ENCODE data around the gene CTNND2.
"Not testable (repeated sequence)": the region's sequence is repeated elsewhere in the genome, so short reads cannot be mapped to it uniquely, and the experiment has no call there.

The CTNND2 gene

GRCh38 chr5:11104651-11105112 lies 799.6 kb downstream of the CTNND2 start:
- Histone ChIP-seq H3K9me3 (ENCODE audit: control insufficient read depth, insufficient read depth, low read length) (no peaks in the 10 kb centered on the region), H3K27ac (ENCODE audit: low read length) (no peak overlapping the region), H3K36me3 (ENCODE audit: control insufficient read depth, insufficient read depth, low read length) (no peaks in the 10 kb centered on the region), H3K4me1 (ENCODE audit: control insufficient read depth, insufficient read depth, low read length) (no peaks in the 10 kb centered on the region), H3K4me3 (ENCODE audit: low read length) (no peak overlapping the region), H3K27me3 (ENCODE audit: control insufficient read depth, insufficient read depth, low read length) (no peaks in the 10 kb centered on the region)
- WGBS (ENCODE audit: insufficient coverage, insufficient read length), result no CpG with 5 or more reads among the region's 9 CpGs
- no peak for DNase-seq (ENCODE audit: low read depth, low spot score)

GRCh38 chr5:11104210-11104609 lies 800.0 kb downstream of the CTNND2 start:
- no peak overlapping the region for H3K4me3 ChIP-seq (ENCODE audit: low read length)
- no peaks in the 10 kb centered on the region for H3K4me1 ChIP-seq (ENCODE audit: control insufficient read depth, insufficient read depth, low read length)
- H3K27ac ChIP-seq (ENCODE audit: low read length), result no peak overlapping the region
- H3K27me3 ChIP-seq (ENCODE audit: control insufficient read depth, insufficient read depth, low read length), result no peaks in the 10 kb centered on the region
- no CpG with 5 or more reads among the region's 1 CpG for WGBS (ENCODE audit: insufficient coverage, insufficient read length)
- DNase-seq (ENCODE audit: low read depth, low spot score), result no peak
- no peaks in the 10 kb centered on the region for H3K9me3 ChIP-seq (ENCODE audit: control insufficient read depth, insufficient read depth, low read length)
- no peaks in the 10 kb centered on the region for H3K36me3 ChIP-seq (ENCODE audit: control insufficient read depth, insufficient read depth, low read length)

GRCh38 chr5:11084111-11084510 lies 820.1 kb downstream of the CTNND2 start:
- no peaks in the 10 kb centered on the region for H3K36me3 ChIP-seq (ENCODE audit: control insufficient read depth, insufficient read depth, low read length)
- no peak overlapping the region for H3K27ac ChIP-seq (ENCODE audit: low read length)
- H3K4me1 ChIP-seq (ENCODE audit: control insufficient read depth, insufficient read depth, low read length), result no peaks in the 10 kb centered on the region; the same call in 1 of the 2 replicates
- DNase-seq (ENCODE audit: low read depth, low spot score), result no peak
- WGBS (ENCODE audit: insufficient coverage, insufficient read length), result no CpG with 5 or more reads among the region's 3 CpGs
- H3K27me3 ChIP-seq (ENCODE audit: control insufficient read depth, insufficient read depth, low read length), result no peaks in the 10 kb centered on the region
- no peak overlapping the region for H3K4me3 ChIP-seq (ENCODE audit: low read length)
- no peaks in the 10 kb centered on the region for H3K9me3 ChIP-seq (ENCODE audit: control insufficient read depth, insufficient read depth, low read length)

GRCh38 chr5:11082404-11082945 lies 821.8 kb downstream of the CTNND2 start:
- no CpG with 5 or more reads among the region's 21 CpGs for WGBS (ENCODE audit: insufficient coverage, insufficient read length)
- Histone ChIP-seq H3K9me3 (ENCODE audit: control insufficient read depth, insufficient read depth, low read length) (no peaks in the 10 kb centered on the region), H3K4me3 (ENCODE audit: low read length) (no peak overlapping the region), H3K4me1 (ENCODE audit: control insufficient read depth, insufficient read depth, low read length) (no peaks in the 10 kb centered on the region; the same call in 1 of the 2 replicates), H3K27ac (ENCODE audit: low read length) (no peak overlapping the region), H3K36me3 (ENCODE audit: control insufficient read depth, insufficient read depth, low read length) (no peaks in the 10 kb centered on the region), H3K27me3 (ENCODE audit: control insufficient read depth, insufficient read depth, low read length) (no peaks in the 10 kb centered on the region)
- DNase-seq (ENCODE audit: low read depth, low spot score), result no peak

- Histone ChIP-seq H3K9me3 (ENCODE audit: control insufficient read depth, insufficient read depth, low read length) (no peaks in the 10 kb centered on the region), H3K36me3 (ENCODE audit: control insufficient read depth, insufficient read depth, low read length) (no peaks in the 10 kb centered on the region), H3K4me1 (ENCODE audit: control insufficient read depth, insufficient read depth, low read length) (no peaks in the 10 kb centered on the region), H3K27me3 (ENCODE audit: control insufficient read depth, insufficient read depth, low read length) (no peaks in the 10 kb centered on the region), H3K4me3 (ENCODE audit: low read length) (no peak overlapping the region), H3K27ac (ENCODE audit: low read length) (no peak overlapping the region)
- WGBS (ENCODE audit: insufficient coverage, insufficient read length), result no CpG with 5 or more reads among the region's 4 CpGs
- no peak for DNase-seq (ENCODE audit: low read depth, low spot score)
Observed at GRCh38 chr5:11076945-11077613, 827.2 kb downstream of the CTNND2 start.

GRCh38 chr5:11075035-11075805 lies 829.0 kb downstream of the CTNND2 start:
- no CpG with 5 or more reads among the region's 12 CpGs for WGBS (ENCODE audit: insufficient coverage, insufficient read length)
- Histone ChIP-seq H3K27ac (ENCODE audit: low read length) (no peak overlapping the region), H3K27me3 (ENCODE audit: control insufficient read depth, insufficient read depth, low read length) (no peaks in the 10 kb centered on the region), H3K36me3 (ENCODE audit: control insufficient read depth, insufficient read depth, low read length) (no peaks in the 10 kb centered on the region), H3K9me3 (ENCODE audit: control insufficient read depth, insufficient read depth, low read length) (no peaks in the 10 kb centered on the region), H3K4me3 (ENCODE audit: low read length) (no peak overlapping the region), H3K4me1 (ENCODE audit: control insufficient read depth, insufficient read depth, low read length) (no peaks in the 10 kb centered on the region)
- DNase-seq (ENCODE audit: low read depth, low spot score), result peak; percentile 33

- no peak overlapping the region for H3K4me3 ChIP-seq (ENCODE audit: low read length)
- no peak for DNase-seq (ENCODE audit: low read depth, low spot score)
- no peaks in the 10 kb centered on the region for H3K9me3 ChIP-seq (ENCODE audit: control insufficient read depth, insufficient read depth, low read length)
- no CpG with 5 or more reads among the region's 5 CpGs for WGBS (ENCODE audit: insufficient coverage, insufficient read length)
- H3K36me3 ChIP-seq (ENCODE audit: control insufficient read depth, insufficient read depth, low read length), result no peaks in the 10 kb centered on the region
- no peaks in the 10 kb centered on the region for H3K27me3 ChIP-seq (ENCODE audit: control insufficient read depth, insufficient read depth, low read length)
- no peak overlapping the region for H3K27ac ChIP-seq (ENCODE audit: low read length)
- no peaks in the 10 kb centered on the region for H3K4me1 ChIP-seq (ENCODE audit: control insufficient read depth, insufficient read depth, low read length)
Observed at GRCh38 chr5:11072568-11072967, 831.7 kb downstream of the CTNND2 start.

GRCh38 chr5:11072076-11072475 lies 832.2 kb downstream of the CTNND2 start:
- no peak for DNase-seq (ENCODE audit: low read depth, low spot score)
- Histone ChIP-seq H3K9me3 (ENCODE audit: control insufficient read depth, insufficient read depth, low read length) (no peaks in the 10 kb centered on the region), H3K4me1 (ENCODE audit: control insufficient read depth, insufficient read depth, low read length) (no peaks in the 10 kb centered on the region), H3K4me3 (ENCODE audit: low read length) (no peak overlapping the region), H3K27ac (ENCODE audit: low read length) (no peak overlapping the region), H3K36me3 (ENCODE audit: control insufficient read depth, insufficient read depth, low read length) (no peaks in the 10 kb centered on the region), H3K27me3 (ENCODE audit: control insufficient read depth, insufficient read depth, low read length) (no peaks in the 10 kb centered on the region)
- no CpG with 5 or more reads among the region's 1 CpG for WGBS (ENCODE audit: insufficient coverage, insufficient read length)

GRCh38 chr5:11069041-11069440 lies 835.2 kb downstream of the CTNND2 start:
- no peak for DNase-seq (ENCODE audit: low read depth, low spot score)
- no CpG with 5 or more reads among the region's 3 CpGs for WGBS (ENCODE audit: insufficient coverage, insufficient read length)
- Histone ChIP-seq H3K36me3 (ENCODE audit: control insufficient read depth, insufficient read depth, low read length) (no peaks in the 10 kb centered on the region), H3K27me3 (ENCODE audit: control insufficient read depth, insufficient read depth, low read length) (no peaks in the 10 kb centered on the region), H3K4me1 (ENCODE audit: control insufficient read depth, insufficient read depth, low read length) (no peaks in the 10 kb centered on the region), H3K27ac (ENCODE audit: low read length) (no peak overlapping the region), H3K4me3 (ENCODE audit: low read length) (no peak overlapping the region), H3K9me3 (ENCODE audit: control insufficient read depth, insufficient read depth, low read length) (no peaks in the 10 kb centered on the region)

GRCh38 chr5:11065723-11066122 lies 838.5 kb downstream of the CTNND2 start:
- not testable (repeated sequence) for H3K36me3 ChIP-seq (ENCODE audit: control insufficient read depth, insufficient read depth, low read length); DNase-seq (ENCODE audit: low read depth, low spot score); H3K27me3 ChIP-seq (ENCODE audit: control insufficient read depth, insufficient read depth, low read length); H3K4me3 ChIP-seq (ENCODE audit: low read length); H3K4me1 ChIP-seq (ENCODE audit: control insufficient read depth, insufficient read depth, low read length); H3K9me3 ChIP-seq (ENCODE audit: control insufficient read depth, insufficient read depth, low read length); H3K27ac ChIP-seq (ENCODE audit: low read length)
- WGBS (ENCODE audit: insufficient coverage, insufficient read length), result no CpG with 5 or more reads among the region's 1 CpG
